T-helper 1 cell (primary cell): ENCODE data around the gene MTLN.
"Not testable (repeated sequence)": the region's sequence is repeated elsewhere in the genome, so short reads cannot be mapped to it uniquely, and the experiment has no call there.

Experiments used
- DNase-seq, 5 donors: peaks; one replicate each; pipeline ENCODE4 v3.0.0-alpha.2; 2012 to 2020
- total RNA-seq, 4 donors: gene quantifications; one replicate each; lab custom pipeline; 2026; lab: John Stamatoyannopoulos, UW

MTLN gene, protein sequence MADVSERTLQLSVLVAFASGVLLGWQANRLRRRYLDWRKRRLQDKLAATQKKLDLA
- 2.1 to 2.7 (median 2.3) reads per million in 4 donors for total RNA-seq

- DNase-seq = peak; percentile 30 to 81 (median 44)
These were observed at the start of gene MTLN for GRCh38 chr2:110211938-110212858. Gene MTLN (minus strand): TSS chr2:110212547. CDS start chr2:110212525, 22 bp downstream.

- not testable (repeated sequence) for DNase-seq
These were observed 49.6 kb upstream of the MTLN start for GRCh38 chr2:110261910-110262309.

GRCh38 chr2:110248081-110248795, 35.9 kb upstream of the MTLN start:
- not testable (repeated sequence) for DNase-seq

GRCh38 chr2:110245488-110246435, 33.4 kb upstream of the MTLN start:
- not testable (repeated sequence) for DNase-seq

GRCh38 chr2:110243283-110243682, 30.9 kb upstream of the MTLN start:
- DNase-seq = not testable (repeated sequence)

- DNase-seq = not testable (repeated sequence)
These were observed 22.2 kb upstream of the MTLN start for GRCh38 chr2:110234514-110234913.

GRCh38 chr2:110229886-110230285, 17.5 kb upstream of the MTLN start:
- not testable (repeated sequence) for DNase-seq

GRCh38 chr2:110222626-110223025, 10.3 kb upstream of the MTLN start:
- not testable (repeated sequence) for DNase-seq

- DNase-seq = no peak
These were observed 9.6 kb upstream of the MTLN start for GRCh38 chr2:110221938-110222337.

DNA sequence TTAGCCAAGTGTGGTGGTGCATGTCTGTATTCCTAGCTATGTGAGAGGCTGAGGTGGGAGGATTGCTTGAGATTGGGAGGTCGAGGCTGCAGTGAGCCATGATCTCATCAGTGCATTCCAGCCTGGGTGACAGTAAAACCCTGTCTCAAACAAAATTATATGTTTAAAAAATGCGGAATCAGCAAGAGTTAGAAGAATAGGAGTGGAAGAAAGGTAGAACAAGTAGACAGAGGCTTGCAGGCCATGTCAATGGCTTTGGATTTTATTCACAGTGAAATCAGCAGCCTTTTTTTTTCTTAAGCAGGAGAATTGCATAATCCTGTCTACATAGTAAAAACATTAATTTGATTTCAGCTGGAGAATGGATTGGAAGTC, 7.8 kb upstream of the MTLN start:
- DNase-seq = no peak

GRCh38 chr2:110219496-110220189, 7.3 kb upstream of the MTLN start:
- DNase-seq = no peak

- DNase-seq = not testable (repeated sequence)
These were observed 6.5 kb upstream of the MTLN start for GRCh38 chr2:110218889-110219288.

DNA sequence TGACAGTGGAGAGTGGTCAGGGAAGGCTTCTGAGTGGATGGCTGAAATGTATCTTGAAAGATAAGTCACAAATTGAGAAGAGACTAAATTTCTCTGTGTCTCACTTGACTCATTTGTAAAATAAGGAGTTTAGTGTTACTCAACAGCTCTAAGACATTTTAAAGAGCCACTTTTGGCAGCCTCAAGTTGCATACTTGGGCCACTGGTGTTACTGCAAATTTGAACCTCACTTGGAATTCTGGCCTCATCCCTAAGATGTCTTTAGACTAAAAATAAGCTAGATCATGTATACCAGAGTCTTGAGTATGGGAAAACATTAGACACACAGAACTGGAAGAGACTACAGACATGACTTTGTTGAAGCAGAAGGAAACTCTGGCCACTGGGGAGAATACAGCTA, 4.5 kb upstream of the MTLN start:
- DNase-seq = no peak

- no peak for DNase-seq
These were observed 3.9 kb upstream of the MTLN start for GRCh38 chr2:110216199-110216598.

- DNase-seq = no peak
These were observed 3.3 kb upstream of the MTLN start for GRCh38 chr2:110215566-110216158.

DNA sequence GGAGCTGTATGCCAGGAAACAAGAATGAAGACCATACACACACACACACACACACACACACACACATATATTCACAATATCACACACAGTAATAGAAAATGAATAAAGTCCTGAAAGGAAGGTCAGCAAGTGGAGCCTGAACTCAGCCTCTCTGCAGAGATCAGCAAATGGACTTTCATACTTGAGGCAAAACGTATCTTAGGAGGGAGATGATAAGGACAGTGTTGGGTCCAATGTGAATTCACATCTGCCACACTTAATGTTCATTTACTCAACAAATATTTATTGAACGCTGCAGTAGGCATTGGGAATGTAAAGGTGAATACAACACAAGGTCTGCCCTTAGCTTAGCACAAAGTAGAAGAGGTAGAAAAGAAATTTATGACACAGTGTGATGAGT, 2.7 kb upstream of the MTLN start:
- no peak for DNase-seq

- not testable (repeated sequence) for DNase-seq
These were observed 1.2 kb upstream of the MTLN start for GRCh38 chr2:110213522-110213921.

GRCh38 chr2:110205660-110206455, 6.5 kb downstream of the MTLN start:
- no peak for DNase-seq

- DNase-seq = peak; percentile 63 to 80 (median 71)
These were observed 7.7 kb downstream of the MTLN start, which contains the start of gene NPHP1 for GRCh38 chr2:110204408-110205385. Gene NPHP1 (minus strand): TSS chr2:110205013. CDS start chr2:110204968, 45 bp downstream.
